ENCODE measurements around the gene OCLN. TPM values are rescaled to one million over a fixed set of nuclear protein-coding genes. Genes with fewer than 3 reads are reported as not detected.
"Not testable (repeated sequence)": the region's sequence is repeated elsewhere in the genome, so short reads cannot be mapped to it uniquely, and the experiment has no call there.

OCLN gene
- total RNA-seq, 1 donor from 2014 or later: 136 TPM

DNA sequence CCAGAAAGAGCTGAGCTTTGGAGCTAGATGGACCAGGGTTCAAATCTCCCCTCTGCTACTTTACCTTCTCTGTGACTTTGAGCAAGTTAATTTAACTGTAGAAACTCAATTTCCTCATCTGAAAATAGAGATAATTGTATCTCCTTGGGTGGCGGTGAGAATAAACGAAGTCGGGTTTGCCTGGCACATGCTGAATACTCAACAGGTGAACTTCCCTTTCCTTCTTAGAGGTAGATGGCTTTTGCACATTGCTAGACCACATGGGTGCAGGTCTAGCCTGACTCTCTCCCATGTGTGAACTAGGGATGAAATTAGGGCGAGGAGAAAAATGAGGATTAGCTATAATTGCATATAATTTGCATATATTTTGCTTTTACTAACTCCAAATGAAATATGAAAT is 36.0 kb downstream of the OCLN start:
- no peak for ATAC-seq
- H3K9me3 ChIP-seq: no peaks in the 10 kb centered on the region
- intact Hi-C loops (cut with DNase I): no loop called here
- no peak for DNase-seq
- peaks cover 18% of the 10 kb centered on the region for H3K4me1 ChIP-seq
- TF ChIP-seq, protein P1, sequence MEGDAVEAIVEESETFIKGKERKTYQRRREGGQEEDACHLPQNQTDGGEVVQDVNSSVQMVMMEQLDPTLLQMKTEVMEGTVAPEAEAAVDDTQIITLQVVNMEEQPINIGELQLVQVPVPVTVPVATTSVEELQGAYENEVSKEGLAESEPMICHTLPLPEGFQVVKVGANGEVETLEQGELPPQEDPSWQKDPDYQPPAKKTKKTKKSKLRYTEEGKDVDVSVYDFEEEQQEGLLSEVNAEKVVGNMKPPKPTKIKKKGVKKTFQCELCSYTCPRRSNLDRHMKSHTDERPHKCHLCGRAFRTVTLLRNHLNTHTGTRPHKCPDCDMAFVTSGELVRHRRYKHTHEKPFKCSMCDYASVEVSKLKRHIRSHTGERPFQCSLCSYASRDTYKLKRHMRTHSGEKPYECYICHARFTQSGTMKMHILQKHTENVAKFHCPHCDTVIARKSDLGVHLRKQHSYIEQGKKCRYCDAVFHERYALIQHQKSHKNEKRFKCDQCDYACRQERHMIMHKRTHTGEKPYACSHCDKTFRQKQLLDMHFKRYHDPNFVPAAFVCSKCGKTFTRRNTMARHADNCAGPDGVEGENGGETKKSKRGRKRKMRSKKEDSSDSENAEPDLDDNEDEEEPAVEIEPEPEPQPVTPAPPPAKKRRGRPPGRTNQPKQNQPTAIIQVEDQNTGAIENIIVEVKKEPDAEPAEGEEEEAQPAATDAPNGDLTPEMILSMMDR (IDR thresholded peaks at IDR 0.05): no peak
- H3K27me3 ChIP-seq: no peaks in the 10 kb centered on the region
- H3K27ac ChIP-seq: no peak overlapping the region
- no peak overlapping the region for H3K4me3 ChIP-seq
- H3K36me3 ChIP-seq: no peaks in the 10 kb centered on the region

DNA sequence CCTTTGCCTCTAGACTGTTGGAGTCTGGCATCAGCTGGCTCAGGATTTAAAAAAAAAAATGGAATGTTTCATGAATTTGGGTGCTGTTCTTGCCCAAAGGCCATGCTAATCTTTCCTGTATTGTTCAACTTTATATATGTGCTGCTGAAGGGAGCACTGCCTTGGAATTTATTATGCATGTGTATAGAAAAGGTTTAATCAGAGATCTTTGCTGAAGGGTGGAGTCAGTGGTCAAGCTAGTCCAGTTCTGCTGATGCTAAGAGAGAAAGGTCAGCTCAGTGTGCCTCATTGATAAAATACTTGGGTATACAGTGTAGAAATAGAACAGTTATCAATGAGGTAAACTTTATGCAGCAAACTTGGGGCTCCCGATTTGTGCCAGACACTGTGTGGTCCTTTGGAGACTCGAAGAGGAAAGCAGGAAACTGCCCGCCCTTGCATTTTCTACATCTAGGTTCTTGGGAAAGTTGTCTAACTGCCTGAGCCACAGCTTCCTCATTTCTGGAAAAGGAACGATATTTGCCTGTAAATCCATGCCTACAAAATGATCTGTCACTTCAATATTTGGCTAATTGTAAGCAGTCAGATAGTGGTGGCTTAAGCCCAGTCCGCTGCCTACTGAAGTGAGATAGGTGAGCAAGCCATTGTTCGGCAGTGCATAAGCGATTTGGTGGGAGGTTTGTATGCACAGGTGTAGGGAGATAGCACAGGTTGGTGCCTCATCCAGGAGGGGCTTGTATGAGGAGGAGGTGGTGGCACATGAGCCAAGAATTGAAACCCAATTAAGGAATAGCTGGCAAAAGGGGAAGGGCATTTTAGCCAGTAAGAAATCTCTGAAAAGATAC is 38.2 kb downstream of the OCLN start:
- Histone ChIP-seq H3K36me3 (no peaks in the 10 kb centered on the region), H3K4me3 (no peak overlapping the region), H3K4me1 (peaks cover 18% of the 10 kb centered on the region), H3K9me3 (no peaks in the 10 kb centered on the region), H3K27me3 (no peaks in the 10 kb centered on the region), H3K27ac (no peak overlapping the region)
- intact Hi-C loops (cut with DNase I): no loop called here
- ATAC-seq (peak; percentile 39), DNase-seq (no peak)
- TF ChIP-seq, protein P1 (IDR thresholded peaks at IDR 0.05): no peak

DNA sequence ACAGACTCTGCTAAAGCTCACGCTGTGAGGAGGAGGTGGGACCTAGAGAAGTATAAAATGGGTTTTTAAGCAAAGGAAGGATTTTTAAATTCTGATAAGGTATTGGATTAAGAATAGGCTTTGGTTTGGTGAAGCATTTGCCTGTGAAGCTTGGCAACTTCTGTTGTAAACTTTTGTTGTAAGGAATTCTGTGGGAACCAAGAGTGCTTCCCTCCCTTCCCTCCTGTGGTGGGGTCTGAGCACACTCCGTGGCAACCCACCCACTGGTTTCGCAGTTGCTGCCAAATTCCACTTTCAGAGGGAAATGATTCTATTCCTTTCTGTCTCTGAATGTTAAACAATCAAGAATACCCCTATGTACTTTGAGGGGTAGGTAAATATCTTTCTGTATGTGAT is 38.8 kb downstream of the OCLN start:
- Histone ChIP-seq H3K27me3 (no peaks in the 10 kb centered on the region), H3K27ac (no peak overlapping the region), H3K36me3 (no peaks in the 10 kb centered on the region), H3K9me3 (no peaks in the 10 kb centered on the region), H3K4me1 (peaks cover 18% of the 10 kb centered on the region), H3K4me3 (no peak overlapping the region)
- intact Hi-C loops (cut with DNase I): no loop called here
- ATAC-seq (no peak), DNase-seq (no peak)
- TF ChIP-seq, protein P1 (IDR thresholded peaks at IDR 0.05): no peak

DNA sequence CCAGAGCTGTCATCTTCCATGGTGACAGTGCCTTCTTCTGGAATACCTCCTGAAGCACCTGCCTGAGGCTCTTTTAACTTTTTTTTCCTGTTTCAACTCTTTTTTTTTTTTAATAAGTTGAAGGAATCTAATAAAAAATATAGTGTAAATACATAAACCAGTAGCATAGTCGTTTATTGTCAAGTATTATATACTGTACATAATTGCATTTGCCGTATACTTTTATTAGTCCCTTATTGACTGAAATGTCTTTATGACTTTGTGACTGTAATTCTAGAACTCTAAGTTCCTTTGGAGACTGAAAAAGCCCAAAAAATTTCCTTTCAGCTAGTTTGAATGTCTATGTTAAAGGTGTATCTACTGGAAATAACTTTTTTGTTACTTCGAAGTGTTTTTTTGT is 45.3 kb downstream of the OCLN start:
- intact Hi-C loops (cut with DNase I); ATAC-seq; H3K36me3 ChIP-seq: not testable (repeated sequence)

DNA sequence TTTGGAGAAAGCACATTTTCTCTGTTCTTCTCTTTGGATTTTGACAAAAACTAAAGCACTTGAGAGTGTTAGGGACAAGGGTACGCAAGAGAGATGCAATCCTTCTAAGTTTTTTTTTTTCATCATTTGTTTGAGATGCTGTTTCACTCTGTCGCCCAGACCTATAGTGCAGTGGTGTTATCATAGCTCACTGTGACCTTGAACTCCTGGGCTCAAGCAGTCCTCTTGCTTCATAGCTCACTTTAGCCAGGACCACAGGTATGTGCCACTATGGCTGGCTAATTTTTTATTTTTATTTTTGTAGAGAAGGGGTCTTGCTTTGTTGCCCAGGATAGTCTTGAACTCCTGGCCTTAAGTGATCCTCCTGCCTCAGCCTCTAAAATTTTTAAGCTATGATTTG is 46.1 kb downstream of the OCLN start:
- not testable (repeated sequence) for H3K4me3 ChIP-seq, ATAC-seq

More for the DNA sequence above, 45.3 kb downstream of the OCLN start:
- not testable (repeated sequence) for H3K4me3 ChIP-seq, DNase-seq, H3K27me3 ChIP-seq, H3K27ac ChIP-seq, H3K4me1 ChIP-seq, H3K9me3 ChIP-seq

DNA sequence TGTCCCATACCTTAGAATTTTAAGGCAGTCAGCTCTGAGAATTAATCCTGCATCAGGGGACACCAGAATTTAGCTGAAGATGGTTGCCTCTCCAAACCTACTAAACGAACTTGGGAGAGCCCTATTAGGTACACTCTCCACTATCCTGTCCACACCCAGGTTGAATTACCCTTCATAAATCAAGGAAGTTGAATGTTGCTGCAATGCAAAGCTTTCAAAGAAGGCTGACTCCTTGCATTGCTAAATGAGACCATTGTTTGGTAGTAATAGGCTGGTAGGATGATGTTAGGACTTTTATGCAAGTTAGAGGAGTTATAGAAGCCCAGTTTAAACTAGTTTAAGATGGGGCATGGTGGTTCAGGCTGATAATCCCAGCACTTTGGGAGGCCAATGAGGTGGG is 48.8 kb downstream of the OCLN start:
- H3K4me3 ChIP-seq; H3K4me1 ChIP-seq; H3K27ac ChIP-seq; intact Hi-C loops (cut with DNase I); ATAC-seq; H3K36me3 ChIP-seq; DNase-seq; H3K9me3 ChIP-seq; H3K27me3 ChIP-seq: not testable (repeated sequence)

More for the DNA sequence above, 46.1 kb downstream of the OCLN start:
- intact Hi-C loops (cut with DNase I); H3K9me3 ChIP-seq; H3K4me1 ChIP-seq; H3K27me3 ChIP-seq; DNase-seq; H3K36me3 ChIP-seq; H3K27ac ChIP-seq: not testable (repeated sequence)

DNA sequence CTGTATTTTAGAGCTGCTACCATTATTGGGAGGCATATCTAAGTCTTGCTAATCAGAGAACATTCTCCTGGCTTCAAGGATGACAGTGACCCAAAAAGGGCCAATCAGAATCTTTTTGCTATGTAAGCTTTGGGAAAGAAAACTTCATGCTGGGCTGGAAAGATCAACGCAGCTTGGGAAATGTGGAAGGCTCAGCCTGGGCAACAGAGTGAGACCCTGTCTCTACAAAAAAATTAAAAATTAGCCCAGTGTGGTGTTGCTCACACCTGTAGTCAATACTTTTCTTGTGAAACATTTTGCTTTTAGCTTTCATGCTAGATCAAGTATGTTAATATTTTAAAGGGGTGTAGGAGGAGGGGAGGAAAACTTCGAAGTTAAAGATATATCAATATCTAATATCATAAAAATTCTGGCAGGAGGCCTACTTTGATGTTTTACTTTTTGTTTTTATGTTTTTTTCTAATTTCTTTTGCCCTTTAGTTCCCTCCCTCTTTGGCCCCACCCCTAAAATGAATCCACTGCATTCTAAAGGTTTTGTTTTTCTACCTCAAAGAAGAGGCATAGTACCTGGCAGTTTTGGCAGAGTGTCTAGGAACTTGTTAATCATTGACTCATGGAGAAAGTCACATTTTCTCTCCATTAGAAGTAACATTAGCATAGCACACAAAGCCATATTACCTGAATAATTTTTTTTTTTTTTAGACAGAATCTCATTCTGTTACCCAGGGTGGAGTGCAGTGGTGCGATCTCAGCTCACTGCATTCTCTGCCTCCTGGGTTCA is 50.4 kb downstream of the OCLN start:
- H3K9me3 ChIP-seq; DNase-seq; intact Hi-C loops (cut with DNase I); H3K36me3 ChIP-seq; H3K4me3 ChIP-seq; H3K27me3 ChIP-seq; H3K27ac ChIP-seq; H3K4me1 ChIP-seq: not testable (repeated sequence)
- peak; percentile 30 for ATAC-seq

DNA sequence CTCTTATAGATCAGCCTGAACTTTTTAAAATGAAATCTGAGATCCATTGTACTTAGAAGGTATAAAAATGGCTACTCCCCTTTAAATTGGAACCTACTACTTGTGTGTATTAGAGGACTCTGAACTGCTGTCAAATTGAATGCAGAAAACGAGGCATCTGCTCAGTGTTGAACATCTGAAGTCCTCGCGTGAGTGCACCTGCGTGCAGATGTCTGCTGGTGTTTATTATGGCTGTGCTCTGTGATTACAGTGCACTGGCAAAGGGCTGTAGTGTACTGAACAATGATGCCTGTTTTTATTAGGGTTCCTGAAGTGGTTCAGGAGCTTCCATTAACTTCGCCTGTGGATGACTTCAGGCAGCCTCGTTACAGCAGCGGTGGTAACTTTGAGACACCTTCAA is 52.0 kb downstream of the OCLN start:
- H3K27me3 ChIP-seq; H3K27ac ChIP-seq; H3K36me3 ChIP-seq; H3K9me3 ChIP-seq; intact Hi-C loops (cut with DNase I); ATAC-seq; DNase-seq; H3K4me1 ChIP-seq; H3K4me3 ChIP-seq: not testable (repeated sequence)

All from upper lobe of right lung (tissue), 1 donor.